ENCODE data around the gene GLCCI1.

DNA sequence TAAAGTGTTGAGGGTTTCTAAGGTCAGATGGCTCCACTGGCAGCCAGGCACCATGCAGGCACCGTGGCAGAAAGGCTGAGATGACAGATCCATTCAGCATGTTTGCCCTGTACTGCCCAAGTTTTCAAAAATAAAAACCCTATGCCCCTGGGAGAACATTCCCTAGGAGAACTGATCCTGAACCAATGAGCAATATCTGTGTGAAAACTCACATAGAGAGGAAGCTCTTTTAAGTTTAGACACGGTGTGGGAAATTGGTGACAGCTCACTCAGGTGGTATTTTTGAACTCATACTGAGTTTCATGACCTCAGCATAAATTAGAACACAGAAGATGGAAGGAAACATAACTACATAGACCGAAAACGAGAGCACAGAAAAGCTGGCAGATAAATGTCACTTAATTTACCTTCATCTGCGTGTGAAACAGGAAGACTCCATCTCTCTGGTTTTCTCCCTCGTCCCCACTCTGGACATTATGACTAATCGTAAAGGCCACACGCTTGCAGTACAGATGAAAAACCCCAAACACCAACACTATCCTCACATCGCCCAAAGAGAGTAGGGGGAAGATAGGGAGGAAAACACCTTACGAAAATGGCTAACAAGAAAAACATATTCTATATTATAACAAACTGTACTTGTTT lies 165.6 kb downstream of the GLCCI1 start:
- no peak for TF ChIP-seq GATA1 (IDR thresholded peaks at IDR 0.05; ENCODE audit: low read depth, low read length)
- no peak for TF ChIP-seq POLR2A (IDR thresholded peaks at IDR 0.05; ENCODE audit: low read length)
